Activated T-helper 1 cell treated with anti-CD3 and anti-CD28 coated beads, Interleukin-2, amount 50 U/mL, for 16 hours (primary cell): ENCODE data around the gene HBA1.
"Not testable (repeated sequence)": the region's sequence is repeated elsewhere in the genome, so short reads cannot be mapped to it uniquely, and the experiment has no call there.

ENCODE experiments used
- DNase-seq, 2 donors: peaks; one replicate each; pipeline ENCODE4 v3.0.0-alpha.2; 2020; ENCODE audit warnings: low read depth in 1 of 2, low spot score in 1 of 2

The HBA1 gene

GRCh38 chr16:159136-159849 is 17.2 kb upstream of the HBA1 start:
- DNase-seq: no peak

GRCh38 chr16:160242-160641 is 16.2 kb upstream of the HBA1 start:
- not testable (repeated sequence) for DNase-seq

GRCh38 chr16:160691-161190 is 15.7 kb upstream of the HBA1 start:
- DNase-seq: no peak

- DNase-seq: no peak
Observed at GRCh38 chr16:162271-162991, 14.0 kb upstream of the HBA1 start.

- DNase-seq: not testable (repeated sequence)
Observed at GRCh38 chr16:163139-163538, 13.3 kb upstream of the HBA1 start.

- not testable (repeated sequence) for DNase-seq
Observed at GRCh38 chr16:163696-164095, 12.8 kb upstream of the HBA1 start.

GRCh38 chr16:164134-164823 is 12.2 kb upstream of the HBA1 start:
- DNase-seq: not testable (repeated sequence)

GRCh38 chr16:164827-165538 is 11.5 kb upstream of the HBA1 start:
- DNase-seq: no peak

- DNase-seq: no peak
Observed at GRCh38 chr16:165539-166374, 10.7 kb upstream of the HBA1 start, which contains the start of gene HBM. Gene HBM (plus strand): TSS chr16:165978. CDS start chr16:165998, 20 bp downstream.

GRCh38 chr16:166375-167121 is 9.9 kb upstream of the HBA1 start:
- DNase-seq: no peak

GRCh38 chr16:167122-167690 is 9.3 kb upstream of the HBA1 start:
- no peak for DNase-seq

- no peak for DNase-seq
Observed at GRCh38 chr16:168424-168823, 8.1 kb upstream of the HBA1 start.

- no peak for DNase-seq
Observed at GRCh38 chr16:169014-169413, 7.5 kb upstream of the HBA1 start.

GRCh38 chr16:170088-170507 is 6.4 kb upstream of the HBA1 start:
- not testable (repeated sequence) for DNase-seq

- DNase-seq: no peak
Observed at GRCh38 chr16:170788-171187, 5.7 kb upstream of the HBA1 start.

GRCh38 chr16:172374-172941 is 4.0 kb upstream of the HBA1 start, which contains the start of gene HBA2:
Gene HBA2 (plus strand): TSS chr16:172876. CDS start chr16:172913, 37 bp downstream.
- not testable (repeated sequence) for DNase-seq

GRCh38 chr16:173211-173854 is 3.1 kb upstream of the HBA1 start:
- not testable (repeated sequence) for DNase-seq
